HepG2 (cell line): ENCODE data around the gene NEAT1. TPM values are rescaled to one million over a fixed set of nuclear protein-coding genes. Genes with fewer than 3 reads are reported as not detected.

Experiments used
- ARNTL ChIP-seq: sonication (generic); formaldehyde crosslinking; IDR thresholded peaks from 2 replicates; pipeline ENCODE4 v1.4.0; 2020; ENCODE audit warnings: mild to moderate bottlenecking, missing genetic modification reagents
- CHCHD3 ChIP-seq: sonication (generic); formaldehyde crosslinking; IDR thresholded peaks from 2 replicates; pipeline ENCODE4 v1.8.0; 2022; ENCODE audit warnings: mild to moderate bottlenecking, missing genetic modification reagents, moderate library complexity
- ISX ChIP-seq: sonication (generic); formaldehyde crosslinking; conservative IDR thresholded peaks from 2 replicates; pipeline ENCODE4 v1.5.0; 2020; ENCODE audit warnings: missing genetic modification reagents
- MYPOP ChIP-seq: sonication (generic); formaldehyde crosslinking; IDR thresholded peaks from 2 replicates; pipeline ENCODE4 v1.8.1; 2023; ENCODE audit warnings: mild to moderate bottlenecking, moderate library complexity, missing genetic modification reagents
- POGZ ChIP-seq: sonication (generic); formaldehyde crosslinking; IDR thresholded peaks from 2 replicates; pipeline ENCODE4 v1.4.0; 2020; ENCODE audit warnings: mild to moderate bottlenecking, missing genetic modification reagents
- RXRB ChIP-seq: IDR thresholded peaks from 2 replicates; pipeline ENCODE4 v1.6.1; 2016; ENCODE audit warnings: borderline replicate concordance, missing genetic modification reagents, missing compliant biosample characterization
- TEAD3 ChIP-seq: optimal IDR thresholded peaks from 2 replicates; pipeline ENCODE3; 2016; ENCODE audit warnings: borderline replicate concordance
- TP53 ChIP-seq: sonication (generic); formaldehyde crosslinking; conservative IDR thresholded peaks from 2 replicates; pipeline ENCODE4 v1.4.0; 2020; ENCODE audit warnings: missing genetic modification reagents
- ZNF142 ChIP-seq: sonication (generic); formaldehyde crosslinking; IDR thresholded peaks from 2 replicates; pipeline ENCODE4 v1.4.0; 2020; ENCODE audit warnings: missing genetic modification reagents
- ZNF878 ChIP-seq: sonication (generic); formaldehyde crosslinking; IDR thresholded peaks from 2 replicates; pipeline ENCODE4 v1.8.1; 2023; ENCODE audit warnings: mild to moderate bottlenecking, missing genetic modification reagents, moderate library complexity
- polyA plus RNA-seq, 8 experiments: library from polyadenylated mRNA; depleted of rRNA in 3 of 8; stranded (reverse) in 7 of 8; unstranded in 1 of 8; fragments of >200 nt; fragmentation: Illumina TruSeq in 4 of 8; extraction: Trizol in 4 of 8; gene quantifications; 2 replicates each; pipeline versions ENCODE4 v1.2.1 to v1.2.3, GENCODE V29; 2011 to 2016; ENCODE audit warnings: low read depth in 4 of 8, missing spikeins in 1 of 8, mixed read lengths in 1 of 8; ENCODE audit not compliant: insufficient read depth in 1 of 8
- total RNA-seq, 5 experiments: library from RNA; depleted of rRNA; stranded (reverse); fragments of >200 nt; fragmentation: Illumina TruSeq; extraction: Trizol; gene quantifications; 2 replicates each; pipeline ENCODE4 v1.2.3, GENCODE V29; 2016; ENCODE audit warnings: low read depth in 1 of 5
- TF ChIP-seq, protein P1 (sequence below): sonication (generic); formaldehyde crosslinking; IDR thresholded peaks from 2 replicates; pipeline ENCODE4 v1.5.1; 2020; ENCODE audit warnings: mild to moderate bottlenecking, missing genetic modification reagents
- TF ChIP-seq, protein P2 (sequence below): sonication (generic); formaldehyde crosslinking; IDR thresholded peaks from 2 replicates; pipeline ENCODE4 v1.9.0; 2021; ENCODE audit warnings: missing genetic modification reagents, borderline replicate concordance
- TF ChIP-seq, protein P3 (sequence below): sonication (generic); formaldehyde crosslinking; conservative IDR thresholded peaks from 2 replicates; pipeline ENCODE4 v1.4.0; 2020; ENCODE audit warnings: missing genetic modification reagents

The NEAT1 gene
- total and polyA plus RNA-seq, 2 of the 13 experiments (the other 11 are each of a cell fraction or from before 2014, with no cell fraction given) = 20.5 to 41.2 TPM

GRCh38 chr11:65479184-65480145, 56.9 kb downstream of the NEAT1 start (continued):
- TF ChIP-seq, protein P1, sequence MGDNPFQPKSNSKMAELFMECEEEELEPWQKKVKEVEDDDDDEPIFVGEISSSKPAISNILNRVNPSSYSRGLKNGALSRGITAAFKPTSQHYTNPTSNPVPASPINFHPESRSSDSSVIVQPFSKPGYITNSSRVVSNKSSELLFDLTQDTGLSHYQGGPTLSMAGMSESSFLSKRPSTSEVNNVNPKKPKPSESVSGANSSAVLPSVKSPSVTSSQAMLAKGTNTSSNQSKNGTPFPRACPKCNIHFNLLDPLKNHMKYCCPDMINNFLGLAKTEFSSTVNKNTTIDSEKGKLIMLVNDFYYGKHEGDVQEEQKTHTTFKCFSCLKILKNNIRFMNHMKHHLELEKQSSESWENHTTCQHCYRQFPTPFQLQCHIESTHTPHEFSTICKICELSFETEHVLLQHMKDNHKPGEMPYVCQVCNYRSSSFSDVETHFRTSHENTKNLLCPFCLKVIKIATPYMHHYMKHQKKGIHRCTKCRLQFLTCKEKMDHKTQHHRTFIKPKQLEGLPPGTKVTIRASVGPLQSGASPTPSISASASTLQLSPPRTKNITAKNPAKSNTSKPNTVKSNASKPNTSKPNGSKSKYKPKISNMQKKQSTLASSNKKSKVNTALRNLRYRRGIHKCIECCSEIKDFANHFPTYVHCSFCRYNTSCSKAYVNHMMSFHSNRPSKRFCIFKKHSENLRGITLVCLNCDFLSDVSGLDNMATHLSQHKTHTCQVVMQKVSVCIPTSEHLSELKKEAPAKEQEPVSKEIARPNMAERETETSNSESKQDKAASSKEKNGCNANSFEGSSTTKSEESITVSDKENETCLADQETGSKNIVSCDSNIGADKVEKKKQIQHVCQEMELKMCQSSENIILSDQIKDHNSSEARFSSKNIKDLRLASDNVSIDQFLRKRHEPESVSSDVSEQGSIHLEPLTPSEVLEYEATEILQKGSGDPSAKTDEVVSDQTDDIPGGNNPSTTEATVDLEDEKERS (CRISPR knock-in tag) = no peak; the same call in 1 of the 2 replicates
- TF ChIP-seq, protein P2, sequence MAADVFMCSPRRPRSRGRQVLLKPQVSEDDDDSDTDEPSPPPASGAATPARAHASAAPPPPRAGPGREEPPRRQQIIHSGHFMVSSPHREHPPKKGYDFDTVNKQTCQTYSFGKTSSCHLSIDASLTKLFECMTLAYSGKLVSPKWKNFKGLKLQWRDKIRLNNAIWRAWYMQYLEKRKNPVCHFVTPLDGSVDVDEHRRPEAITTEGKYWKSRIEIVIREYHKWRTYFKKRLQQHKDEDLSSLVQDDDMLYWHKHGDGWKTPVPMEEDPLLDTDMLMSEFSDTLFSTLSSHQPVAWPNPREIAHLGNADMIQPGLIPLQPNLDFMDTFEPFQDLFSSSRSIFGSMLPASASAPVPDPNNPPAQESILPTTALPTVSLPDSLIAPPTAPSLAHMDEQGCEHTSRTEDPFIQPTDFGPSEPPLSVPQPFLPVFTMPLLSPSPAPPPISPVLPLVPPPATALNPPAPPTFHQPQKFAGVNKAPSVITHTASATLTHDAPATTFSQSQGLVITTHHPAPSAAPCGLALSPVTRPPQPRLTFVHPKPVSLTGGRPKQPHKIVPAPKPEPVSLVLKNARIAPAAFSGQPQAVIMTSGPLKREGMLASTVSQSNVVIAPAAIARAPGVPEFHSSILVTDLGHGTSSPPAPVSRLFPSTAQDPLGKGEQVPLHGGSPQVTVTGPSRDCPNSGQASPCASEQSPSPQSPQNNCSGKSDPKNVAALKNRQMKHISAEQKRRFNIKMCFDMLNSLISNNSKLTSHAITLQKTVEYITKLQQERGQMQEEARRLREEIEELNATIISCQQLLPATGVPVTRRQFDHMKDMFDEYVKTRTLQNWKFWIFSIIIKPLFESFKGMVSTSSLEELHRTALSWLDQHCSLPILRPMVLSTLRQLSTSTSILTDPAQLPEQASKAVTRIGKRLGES (CRISPR knock-in tag) = no peak
- TF ChIP-seq RXRB (peak; percentile 14; the same call in 1 of the 2 replicates), ZNF878 (CRISPR knock-in tag) (no peak), ZNF142 (CRISPR knock-in tag) (no peak), POGZ (CRISPR knock-in tag) (no peak), MYPOP (no peak), ISX (CRISPR knock-in tag) (no peak), TP53 (CRISPR knock-in tag) (no peak), TEAD3 (no peak), CHCHD3 (no peak), ARNTL (CRISPR knock-in tag) (no peak)
- TF ChIP-seq, protein P3, sequence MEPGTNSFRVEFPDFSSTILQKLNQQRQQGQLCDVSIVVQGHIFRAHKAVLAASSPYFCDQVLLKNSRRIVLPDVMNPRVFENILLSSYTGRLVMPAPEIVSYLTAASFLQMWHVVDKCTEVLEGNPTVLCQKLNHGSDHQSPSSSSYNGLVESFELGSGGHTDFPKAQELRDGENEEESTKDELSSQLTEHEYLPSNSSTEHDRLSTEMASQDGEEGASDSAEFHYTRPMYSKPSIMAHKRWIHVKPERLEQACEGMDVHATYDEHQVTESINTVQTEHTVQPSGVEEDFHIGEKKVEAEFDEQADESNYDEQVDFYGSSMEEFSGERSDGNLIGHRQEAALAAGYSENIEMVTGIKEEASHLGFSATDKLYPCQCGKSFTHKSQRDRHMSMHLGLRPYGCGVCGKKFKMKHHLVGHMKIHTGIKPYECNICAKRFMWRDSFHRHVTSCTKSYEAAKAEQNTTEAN (CRISPR knock-in tag) = no peak
